Adrenal gland (tissue), 5 donors: ENCODE results near the gene CRX.

Experiments used
- CTCF ChIP-seq, 6 experiments: fragments of 450-650 bp in 4 of 6; fragments of 200-600 bp in 2 of 6; sonication (generic) in 1 of 6; IDR thresholded peaks; 1 replicate in 5 of 6; 2 replicates in 1 of 6; pipeline versions ENCODE4 v1.5.1 to v1.8.0; 2016 to 2021; ENCODE audit warnings: antibody characterized with exemption in 6 of 6, mild to moderate bottlenecking in 2 of 6, moderate library complexity in 1 of 6
- POLR2A ChIP-seq, 2 donors: fragments of 450-650 bp; IDR thresholded peaks; one replicate each; pipeline ENCODE4 v1.6.1; 2017; ENCODE audit warnings: antibody characterized with exemption in 2 of 2, mild to moderate bottlenecking in 2 of 2, moderate library complexity in 1 of 2
- donor health status: DM: no; HTN: no; CAD: no.

GRCh38 chr19:47881757-47882156 lies 60.0 kb downstream of the CRX start:
- no peak for TF ChIP-seq POLR2A (IDR thresholded peaks at IDR 0.05)
- no peak for TF ChIP-seq CTCF (IDR thresholded peaks at IDR 0.05)
